HG02870 (cell line): ENCODE results near the gene FOXE1.

ENCODE experiments used
- ATAC-seq: cut with Tn5 transposase; IDR thresholded peaks from one replicate; pipeline ENCODE4 v1.9.1; 2021; ENCODE audit warnings: mild to moderate bottlenecking, moderate library complexity; ENCODE audit not compliant: unreplicated experiment

FOXE1 gene

GRCh38 chr9:97864396-97864795 lies 11.4 kb downstream of the FOXE1 start:
- ATAC-seq = no peak

GRCh38 chr9:97866300-97866699 lies 13.3 kb downstream of the FOXE1 start:
- no peak for ATAC-seq

- ATAC-seq = no peak
These were observed 13.8 kb downstream of the FOXE1 start for GRCh38 chr9:97866848-97867247.

- ATAC-seq = no peak
These were observed 15.8 kb downstream of the FOXE1 start for GRCh38 chr9:97868859-97869258.

- ATAC-seq = no peak
These were observed 20.4 kb downstream of the FOXE1 start for GRCh38 chr9:97873425-97873824.

- ATAC-seq = no peak
These were observed 20.9 kb downstream of the FOXE1 start for GRCh38 chr9:97873882-97874281.

- ATAC-seq = no peak
These were observed 21.6 kb downstream of the FOXE1 start for GRCh38 chr9:97874624-97875023.

- ATAC-seq = no peak
These were observed 22.1 kb downstream of the FOXE1 start for GRCh38 chr9:97875111-97875510.

GRCh38 chr9:97876061-97876460 lies 23.0 kb downstream of the FOXE1 start:
- no peak for ATAC-seq

- no peak for ATAC-seq
These were observed 27.3 kb downstream of the FOXE1 start for GRCh38 chr9:97880336-97880735.

- ATAC-seq = no peak
These were observed 37.2 kb downstream of the FOXE1 start for GRCh38 chr9:97889941-97890887.

GRCh38 chr9:97891736-97892135 lies 38.7 kb downstream of the FOXE1 start:
- no peak for ATAC-seq

- ATAC-seq = no peak
These were observed 39.4 kb downstream of the FOXE1 start for GRCh38 chr9:97892421-97892820.

- no peak for ATAC-seq
These were observed 42.2 kb downstream of the FOXE1 start for GRCh38 chr9:97895211-97895610.

GRCh38 chr9:97895695-97896332 lies 42.8 kb downstream of the FOXE1 start:
- ATAC-seq = no peak

GRCh38 chr9:97900103-97900737 lies 47.2 kb downstream of the FOXE1 start:
- ATAC-seq = no peak

- no peak for ATAC-seq
These were observed 47.9 kb downstream of the FOXE1 start for GRCh38 chr9:97900738-97901565.

- ATAC-seq = no peak
These were observed 50.2 kb downstream of the FOXE1 start for GRCh38 chr9:97903177-97903576.

- ATAC-seq = no peak
These were observed 51.7 kb downstream of the FOXE1 start for GRCh38 chr9:97904725-97905124.

GRCh38 chr9:97905228-97905627 lies 52.2 kb downstream of the FOXE1 start:
- ATAC-seq = no peak
